K562 (cell line): ENCODE data around the gene GLB1L. TPM values are rescaled to one million over a fixed set of nuclear protein-coding genes. Genes with fewer than 3 reads are reported as not detected.
A peak's percentile ranks its signal among the peaks of the same experiment; 100 is the strongest.

Experiments
- BCLAF1 ChIP-seq, 2 experiments: fragments of 450-650 bp in 1 of 2; IDR thresholded peaks; 2 replicates each; pipeline ENCODE4 v1.6.1; 2011 to 2017; ENCODE audit warnings: low read depth in 2 of 2, antibody characterized with exemption in 1 of 2, borderline replicate concordance in 1 of 2, low read length in 1 of 2, mild to moderate bottlenecking in 1 of 2, mixed read lengths in 1 of 2; ENCODE audit not compliant: control insufficient read depth in 1 of 2
- BCOR ChIP-seq: fragments of 450-650 bp; IDR thresholded peaks from 2 replicates; pipeline ENCODE4 v1.6.1; 2016
- ELF4 ChIP-seq: fragments of 450-650 bp; formaldehyde crosslinking; IDR thresholded peaks from 2 replicates; pipeline ENCODE4 v1.4.0; 2022; ENCODE audit warnings: missing genetic modification characterization
- GATAD2A ChIP-seq: fragments of 450-650 bp; IDR thresholded peaks from 2 replicates; pipeline ENCODE4 v1.6.1; 2017
- PBX2 ChIP-seq, 2 experiments: IDR thresholded peaks in 1 of 2; conservative IDR thresholded peaks in 1 of 2; 2 replicates each; pipeline ENCODE4 v1.6.1; 2016; ENCODE audit warnings: low read depth in 2 of 2, mild to moderate bottlenecking in 1 of 2, missing compliant biosample characterization in 1 of 2, missing genetic modification characterization in 1 of 2, moderate library complexity in 1 of 2
- TAF1 ChIP-seq: IDR thresholded peaks from 2 replicates; pipeline ENCODE4 v1.6.1; 2011; ENCODE audit warnings: mild to moderate bottlenecking, low read length, moderate library complexity; ENCODE audit not compliant: insufficient read depth, control insufficient read depth, severe bottlenecking; ENCODE audit errors: extremely low read depth
- ZNF280B ChIP-seq: fragments of 250-450 bp; sonication (Bioruptor Pico); IDR thresholded peaks from 2 replicates; pipeline ENCODE4 v1.5.1; 2021; ENCODE audit warnings: mild to moderate bottlenecking
- polyA plus RNA-seq, 8 experiments: library from polyadenylated mRNA; depleted of rRNA in 4 of 8; stranded (reverse) in 5 of 8; unstranded in 3 of 8; fragments of >200 nt; fragmentation: Nextera tagmentation in 2 of 8; fragmentation: Illumina TruSeq in 1 of 8; extraction: Ambion mirVana in 2 of 8; extraction: Trizol in 1 of 8; gene quantifications; 2 replicates each; pipeline versions ENCODE4 v1.2.1 to v1.2.3, GENCODE V29; 2011 to 2014; ENCODE audit warnings: inconsistent platforms in 1 of 8, missing spikeins in 1 of 8
- total RNA-seq, 7 experiments: library from RNA; depleted of rRNA in 6 of 7; stranded (reverse); fragments of >200 nt in 6 of 7; fragmentation: Illumina TruSeq in 2 of 7; extraction: Trizol in 2 of 7; gene quantifications; 2 replicates each; pipeline versions ENCODE4 v1.2.1 to v1.2.3, GENCODE V29; 2011 to 2021; ENCODE audit warnings: low replicate concordance in 1 of 7
- TF ChIP-seq, protein P1 (sequence below), 2 experiments: fragments of 450-650 bp; IDR thresholded peaks; 2 replicates each; pipeline ENCODE4 v1.6.1; 2016; ENCODE audit warnings: mild to moderate bottlenecking in 2 of 2, borderline replicate concordance in 1 of 2, low read depth in 1 of 2, moderate library complexity in 1 of 2

The GLB1L gene
- total and polyA plus RNA-seq, 9 of the 15 experiments (the other 6 are each of a cell fraction or from before 2014, with no cell fraction given): 0.42 to 2.9 (median 2.5) TPM

GRCh38 chr2:219279151-219279915 lies 34.1 kb upstream of the GLB1L start, which contains the start of gene DNAJB2 (continued):
- TF ChIP-seq PBX2 (CRISPR knock-in tag; IDR thresholded peaks at IDR 0.05; ENCODE audit: low read depth) (no peak), PBX2 (tag; conservative IDR thresholded peaks at IDR 0.05; ENCODE audit: low read depth) (no peak), TAF1 (peak; percentile 51), BCOR (peak; percentile 80), BCLAF1 (IDR thresholded peaks at IDR 0.05; ENCODE audit: borderline replicate concordance in 1 of 2, control insufficient read depth in 1 of 2, low read depth in 2 of 2, low read length in 1 of 2) (0 out of 4 replicates have a peak, but pooled peaks of 1 of the 2 experiments have one; percentile 66), ZNF280B (CRISPR knock-in tag) (no peak), ELF4 (CRISPR knock-in tag) (no peak), GATAD2A (0 out of 2 replicates have a peak, but pooled peaks have one; percentile 43)
- TF ChIP-seq, protein P1, sequence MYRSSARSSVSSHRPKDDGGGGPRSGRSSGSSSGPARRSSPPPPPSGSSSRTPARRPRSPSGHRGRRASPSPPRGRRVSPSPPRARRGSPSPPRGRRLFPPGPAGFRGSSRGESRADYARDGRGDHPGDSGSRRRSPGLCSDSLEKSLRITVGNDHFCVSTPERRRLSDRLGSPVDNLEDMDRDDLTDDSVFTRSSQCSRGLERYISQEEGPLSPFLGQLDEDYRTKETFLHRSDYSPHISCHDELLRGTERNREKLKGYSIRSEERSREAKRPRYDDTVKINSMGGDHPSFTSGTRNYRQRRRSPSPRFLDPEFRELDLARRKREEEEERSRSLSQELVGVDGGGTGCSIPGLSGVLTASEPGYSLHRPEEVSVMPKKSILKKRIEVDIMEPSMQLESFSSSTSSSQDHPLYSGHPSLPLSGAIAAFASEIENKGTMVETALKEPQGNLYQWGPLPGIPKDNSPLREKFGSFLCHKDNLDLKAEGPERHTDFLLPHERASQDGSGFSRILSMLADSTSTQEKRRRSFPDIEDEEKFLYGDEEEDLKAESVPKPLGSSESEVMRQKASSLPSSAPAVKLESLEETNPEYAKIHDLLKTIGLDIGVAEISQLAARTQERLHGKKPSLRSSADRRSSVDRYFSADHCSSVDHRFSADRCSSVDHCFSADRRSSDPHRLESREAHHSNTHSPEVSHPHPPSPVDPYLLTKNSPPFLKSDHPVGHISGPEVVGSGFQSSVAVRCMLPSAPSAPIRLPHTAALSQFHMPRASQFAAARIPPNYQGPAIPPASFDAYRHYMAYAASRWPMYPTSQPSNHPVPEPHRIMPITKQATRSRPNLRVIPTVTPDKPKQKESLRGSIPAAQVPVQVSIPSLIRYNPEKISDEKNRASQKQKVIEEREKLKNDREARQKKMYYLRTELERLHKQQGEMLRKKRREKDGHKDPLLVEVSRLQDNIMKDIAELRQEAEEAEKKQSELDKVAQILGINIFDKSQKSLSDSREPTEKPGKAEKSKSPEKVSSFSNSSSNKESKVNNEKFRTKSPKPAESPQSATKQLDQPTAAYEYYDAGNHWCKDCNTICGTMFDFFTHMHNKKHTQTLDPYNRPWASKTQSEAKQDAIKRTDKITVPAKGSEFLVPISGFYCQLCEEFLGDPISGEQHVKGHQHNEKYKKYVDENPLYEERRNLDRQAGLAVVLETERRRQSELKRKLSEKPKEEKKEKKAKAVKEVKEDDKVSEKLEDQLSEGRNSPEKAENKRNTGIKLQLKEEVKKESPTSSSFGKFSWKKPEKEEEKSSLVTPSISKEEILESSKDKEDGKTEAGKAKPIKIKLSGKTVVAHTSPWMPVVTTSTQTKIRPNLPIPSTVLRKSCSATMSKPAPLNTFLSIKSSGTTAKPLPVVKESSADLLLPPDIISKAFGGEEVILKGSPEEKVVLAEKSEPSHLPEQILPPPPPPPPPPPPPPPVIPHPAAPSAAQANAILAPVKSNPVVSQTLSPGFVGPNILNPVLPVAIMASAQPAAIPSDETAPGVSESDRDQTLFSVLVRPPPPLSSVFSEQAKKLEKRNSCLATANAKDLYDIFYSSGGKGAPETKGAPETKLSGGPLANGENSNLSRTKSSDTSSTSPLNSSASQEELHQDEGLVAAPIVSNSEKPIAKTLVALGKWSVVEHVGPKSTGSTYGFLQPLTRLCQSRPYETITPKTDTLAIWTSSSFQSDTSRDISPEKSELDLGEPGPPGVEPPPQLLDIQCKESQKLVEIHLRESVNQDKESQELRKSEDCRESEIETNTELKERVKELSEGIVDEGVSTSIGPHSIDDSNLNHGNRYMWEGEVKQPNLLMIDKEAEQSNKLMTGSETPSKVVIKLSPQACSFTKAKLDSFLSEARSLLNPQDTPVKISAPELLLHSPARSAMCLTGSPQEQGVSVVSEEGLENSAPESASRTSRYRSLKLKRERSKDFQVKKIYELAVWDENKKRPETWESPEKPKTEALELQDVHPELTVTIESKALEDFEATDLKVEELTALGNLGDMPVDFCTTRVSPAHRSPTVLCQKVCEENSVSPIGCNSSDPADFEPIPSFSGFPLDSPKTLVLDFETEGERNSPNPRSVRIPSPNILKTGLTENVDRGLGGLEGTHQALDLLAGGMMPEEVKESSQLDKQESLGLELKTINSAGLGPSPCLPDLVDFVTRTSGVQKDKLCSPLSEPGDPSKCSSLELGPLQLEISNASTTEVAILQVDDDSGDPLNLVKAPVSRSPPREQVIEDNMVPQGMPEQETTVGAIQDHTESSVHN (IDR thresholded peaks at IDR 0.05; ENCODE audit: borderline replicate concordance in 1 of 2, low read depth in 1 of 2): peak in 1 of 2 experiments; percentile 76; a peak in 2 of 4 replicates
